ENCODE results near the gene WWTR1.

The WWTR1 gene

GRCh38 chr3:149495581-149496125 is 162.2 kb downstream of the WWTR1 start:
- no peak for DNase-seq (ENCODE audit: low spot score)

- DNase-seq (ENCODE audit: low spot score) = no peak
Measured at GRCh38 chr3:149494759-149495580, 162.9 kb downstream of the WWTR1 start.

GRCh38 chr3:149494022-149494758 is 163.6 kb downstream of the WWTR1 start:
- DNase-seq (ENCODE audit: low spot score) = no peak

- DNase-seq (ENCODE audit: low spot score) = no peak
Measured at GRCh38 chr3:149493315-149494021, 164.4 kb downstream of the WWTR1 start.

GRCh38 chr3:149490260-149490971 is 167.4 kb downstream of the WWTR1 start:
- DNase-seq (ENCODE audit: low spot score) = no peak

GRCh38 chr3:149489060-149489690 is 168.7 kb downstream of the WWTR1 start:
- no peak for DNase-seq (ENCODE audit: low spot score)

GRCh38 chr3:149487598-149488197 is 170.1 kb downstream of the WWTR1 start:
- DNase-seq (ENCODE audit: low spot score) = no peak

- no peak for DNase-seq (ENCODE audit: low spot score)
Measured at GRCh38 chr3:149486726-149487125, 171.1 kb downstream of the WWTR1 start.

- no peak for DNase-seq (ENCODE audit: low spot score)
Measured at GRCh38 chr3:149481491-149481890, 176.3 kb downstream of the WWTR1 start.

- DNase-seq (ENCODE audit: low spot score) = no peak
Measured at GRCh38 chr3:149481056-149481455, 176.8 kb downstream of the WWTR1 start.

GRCh38 chr3:149480326-149481017 is 177.4 kb downstream of the WWTR1 start:
- DNase-seq (ENCODE audit: low spot score) = peak; percentile 27

GRCh38 chr3:149479621-149480325 is 178.1 kb downstream of the WWTR1 start:
- no peak for DNase-seq (ENCODE audit: low spot score)

GRCh38 chr3:149476225-149476624 is 181.6 kb downstream of the WWTR1 start:
- no peak for DNase-seq (ENCODE audit: low spot score)

GRCh38 chr3:149475451-149476060 is 182.3 kb downstream of the WWTR1 start:
- no peak for DNase-seq (ENCODE audit: low spot score)

GRCh38 chr3:149474250-149474817 is 183.5 kb downstream of the WWTR1 start, which contains the start of gene TM4SF4:
Gene TM4SF4 (plus strand): TSS chr3:149474697. CDS start chr3:149474878, 181 bp downstream.
- no peak for DNase-seq (ENCODE audit: low spot score)

GRCh38 chr3:149473357-149474249 is 184.2 kb downstream of the WWTR1 start:
- DNase-seq (ENCODE audit: low spot score) = no peak

GRCh38 chr3:149472030-149472797 is 185.6 kb downstream of the WWTR1 start:
- DNase-seq (ENCODE audit: low spot score) = no peak
